Astrocyte (in vitro differentiated cells and primary cell): ENCODE results near the gene WDR4.

Experiments
- CTCF ChIP-seq: IDR thresholded peaks from 2 replicates; pipeline ENCODE4 v1.5.1; 2011; ENCODE audit warnings: low read depth, mild to moderate bottlenecking, inconsistent platforms, low read length, moderate library complexity; ENCODE audit not compliant: insufficient read depth
- EZH2 ChIP-seq: IDR thresholded peaks from 2 replicates; pipeline ENCODE4 v1.6.1; 2012; ENCODE audit warnings: mild to moderate bottlenecking, low read length, inconsistent platforms; ENCODE audit not compliant: insufficient read depth

GRCh38 chr21:42851812-42852665 lies 27.3 kb downstream of the WDR4 start:
- no peak for TF ChIP-seq EZH2
- TF ChIP-seq CTCF, result no peak
